Nephron progenitor cell (in vitro differentiated cells): Measurements from ENCODE around the gene GEMIN5.

ENCODE experiments used
- DNase-seq: peaks from one replicate; pipeline ENCODE4 v3.0.0; 2021
- H3K27ac Mint-ChIP-seq: 2 replicates; pipeline ENCODE4 v1.8.0; 2021; ENCODE audit warnings: mild to moderate bottlenecking, moderate library complexity, mixed read lengths
- H3K27me3 Mint-ChIP-seq: 2 replicates; pipeline ENCODE4 v1.8.0; 2021; ENCODE audit warnings: mild to moderate bottlenecking, low read depth, mixed read lengths; ENCODE audit not compliant: poor library complexity
- H3K36me3 Mint-ChIP-seq: 2 replicates; pipeline ENCODE4 v1.8.0; 2021; ENCODE audit warnings: low read depth, mixed read lengths
- H3K4me1 Mint-ChIP-seq: 2 replicates; pipeline ENCODE4 v1.8.0; 2021; ENCODE audit warnings: mixed read lengths
- H3K4me3 Mint-ChIP-seq: 2 replicates; pipeline ENCODE4 v1.8.0; 2021; ENCODE audit warnings: mild to moderate bottlenecking, moderate library complexity, mixed read lengths
- H3K9me3 Mint-ChIP-seq: 2 replicates; pipeline ENCODE4 v1.8.0; 2021; ENCODE audit warnings: mild to moderate bottlenecking, moderate library complexity, mixed read lengths
- TF ChIP-seq, protein P1 (sequence below): fragments of 200-600 bp; sonication (generic); IDR thresholded peaks from 2 replicates; pipeline ENCODE4 v1.5.0; 2021; ENCODE audit warnings: antibody characterized with exemption

Gene GEMIN5

GRCh38 chr5:154868702-154869101, 69.3 kb downstream of the GEMIN5 start:
- Mint-ChIP-seq H3K27me3 (no peaks in the 10 kb centered on the region), H3K4me3 (no peak overlapping the region), H3K4me1 (no peaks in the 10 kb centered on the region), H3K36me3 (peaks cover 74% of the 10 kb centered on the region), H3K9me3 (no peaks in the 10 kb centered on the region), H3K27ac (peak overlapping the region; percentile 5)
- DNase-seq: no peak
- TF ChIP-seq, protein P1, sequence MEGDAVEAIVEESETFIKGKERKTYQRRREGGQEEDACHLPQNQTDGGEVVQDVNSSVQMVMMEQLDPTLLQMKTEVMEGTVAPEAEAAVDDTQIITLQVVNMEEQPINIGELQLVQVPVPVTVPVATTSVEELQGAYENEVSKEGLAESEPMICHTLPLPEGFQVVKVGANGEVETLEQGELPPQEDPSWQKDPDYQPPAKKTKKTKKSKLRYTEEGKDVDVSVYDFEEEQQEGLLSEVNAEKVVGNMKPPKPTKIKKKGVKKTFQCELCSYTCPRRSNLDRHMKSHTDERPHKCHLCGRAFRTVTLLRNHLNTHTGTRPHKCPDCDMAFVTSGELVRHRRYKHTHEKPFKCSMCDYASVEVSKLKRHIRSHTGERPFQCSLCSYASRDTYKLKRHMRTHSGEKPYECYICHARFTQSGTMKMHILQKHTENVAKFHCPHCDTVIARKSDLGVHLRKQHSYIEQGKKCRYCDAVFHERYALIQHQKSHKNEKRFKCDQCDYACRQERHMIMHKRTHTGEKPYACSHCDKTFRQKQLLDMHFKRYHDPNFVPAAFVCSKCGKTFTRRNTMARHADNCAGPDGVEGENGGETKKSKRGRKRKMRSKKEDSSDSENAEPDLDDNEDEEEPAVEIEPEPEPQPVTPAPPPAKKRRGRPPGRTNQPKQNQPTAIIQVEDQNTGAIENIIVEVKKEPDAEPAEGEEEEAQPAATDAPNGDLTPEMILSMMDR: peak; percentile 12

DNA sequence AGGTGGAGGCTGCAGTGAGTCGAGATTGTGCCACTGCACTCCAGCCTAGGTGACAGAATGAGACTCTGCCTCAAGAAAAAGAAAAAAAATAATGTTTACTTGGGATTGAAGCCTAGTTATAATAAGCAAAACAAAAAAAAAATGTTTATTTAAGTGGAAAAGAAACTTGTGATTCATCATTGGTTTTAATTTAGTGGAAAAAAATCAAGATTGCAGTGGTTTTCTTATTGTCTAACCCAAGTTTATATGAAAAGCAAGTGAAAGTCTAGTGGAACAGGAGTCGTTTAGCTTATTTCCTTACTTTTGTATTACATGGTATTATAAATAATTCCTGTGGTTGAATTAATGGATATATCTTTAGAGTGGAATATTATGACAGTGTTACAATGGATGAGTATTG, 71.2 kb downstream of the GEMIN5 start:
- Mint-ChIP-seq H3K4me3 (no peak overlapping the region), H3K9me3 (no peaks in the 10 kb centered on the region), H3K36me3 (peaks cover 74% of the 10 kb centered on the region), H3K4me1 (peaks cover 12% of the 10 kb centered on the region), H3K27ac (no peak overlapping the region), H3K27me3 (no peaks in the 10 kb centered on the region)
- TF ChIP-seq, protein P1: no peak
- no peak for DNase-seq

GRCh38 chr5:154865466-154866184, 72.4 kb downstream of the GEMIN5 start:
- TF ChIP-seq, protein P1: no peak

GRCh38 chr5:154863291-154864080, 74.5 kb downstream of the GEMIN5 start:
- DNase-seq: no peak
- H3K4me1 Mint-ChIP-seq: peaks cover 40% of the 10 kb centered on the region
- no peaks in the 10 kb centered on the region for H3K27me3 Mint-ChIP-seq
- H3K4me3 Mint-ChIP-seq: no peak overlapping the region
- H3K36me3 Mint-ChIP-seq: peaks cover 57% of the 10 kb centered on the region
- H3K9me3 Mint-ChIP-seq: no peaks in the 10 kb centered on the region
- H3K27ac Mint-ChIP-seq: no peak overlapping the region
- TF ChIP-seq, protein P1: no peak

More at GRCh38 chr5:154865466-154866184, 72.4 kb downstream of the GEMIN5 start:
- no peak overlapping the region for H3K4me3 Mint-ChIP-seq
- H3K36me3 Mint-ChIP-seq: peaks cover 69% of the 10 kb centered on the region
- H3K27me3 Mint-ChIP-seq: no peaks in the 10 kb centered on the region
- H3K4me1 Mint-ChIP-seq: peaks cover 24% of the 10 kb centered on the region
- no peak for DNase-seq
- H3K27ac Mint-ChIP-seq: no peak overlapping the region
- no peaks in the 10 kb centered on the region for H3K9me3 Mint-ChIP-seq

DNA sequence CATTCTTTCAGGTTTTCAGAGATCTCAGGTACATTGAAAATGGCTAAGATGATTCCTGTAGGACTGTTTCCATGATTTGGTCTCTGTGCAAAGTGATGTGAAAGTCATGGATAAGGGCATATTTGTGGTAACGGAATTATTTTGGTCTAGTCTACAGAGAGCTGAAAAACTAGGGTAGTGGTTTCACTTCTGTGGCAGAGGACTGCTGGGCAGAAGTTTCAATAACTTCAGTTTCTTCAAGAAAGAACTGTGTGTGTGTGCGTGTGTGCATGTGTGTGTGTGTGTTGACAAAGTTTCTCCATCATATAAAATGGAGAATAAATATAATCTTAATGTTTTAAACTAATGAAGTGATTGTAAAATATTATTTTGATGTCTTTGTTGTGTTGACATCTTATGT, 75.2 kb downstream of the GEMIN5 start:
- H3K4me3 Mint-ChIP-seq: no peak overlapping the region
- H3K36me3 Mint-ChIP-seq: peaks cover 55% of the 10 kb centered on the region
- no peaks in the 10 kb centered on the region for H3K27me3 Mint-ChIP-seq
- H3K4me1 Mint-ChIP-seq: peaks cover 40% of the 10 kb centered on the region
- TF ChIP-seq, protein P1: no peak
- H3K27ac Mint-ChIP-seq: no peak overlapping the region
- H3K9me3 Mint-ChIP-seq: no peaks in the 10 kb centered on the region
- DNase-seq: no peak
